OCI-M1 (cell line): ENCODE results near the gene DNAI7.

Experiments used
- DNase-seq: peaks from one replicate; lab custom pipeline; 2025; lab: John Stamatoyannopoulos, UW

The DNAI7 gene

DNA sequence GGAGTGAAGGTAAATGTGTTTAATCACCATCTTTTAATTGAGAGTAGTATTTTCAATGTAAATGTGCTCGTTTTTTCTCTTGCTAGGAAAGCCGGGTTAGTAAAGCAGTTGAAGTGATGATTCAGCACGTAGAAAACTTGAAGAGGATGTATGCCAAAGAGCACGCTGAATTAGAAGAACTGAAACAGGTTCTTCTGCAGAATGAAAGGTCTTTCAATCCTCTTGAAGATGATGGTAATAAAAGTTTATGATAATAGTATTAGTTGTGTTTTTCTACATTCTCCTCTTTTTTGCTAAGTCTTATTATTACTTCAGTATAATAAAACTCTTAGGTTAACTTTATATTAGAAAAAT lies 93.9 kb downstream of the DNAI7 start:
- no peak for DNase-seq

DNA sequence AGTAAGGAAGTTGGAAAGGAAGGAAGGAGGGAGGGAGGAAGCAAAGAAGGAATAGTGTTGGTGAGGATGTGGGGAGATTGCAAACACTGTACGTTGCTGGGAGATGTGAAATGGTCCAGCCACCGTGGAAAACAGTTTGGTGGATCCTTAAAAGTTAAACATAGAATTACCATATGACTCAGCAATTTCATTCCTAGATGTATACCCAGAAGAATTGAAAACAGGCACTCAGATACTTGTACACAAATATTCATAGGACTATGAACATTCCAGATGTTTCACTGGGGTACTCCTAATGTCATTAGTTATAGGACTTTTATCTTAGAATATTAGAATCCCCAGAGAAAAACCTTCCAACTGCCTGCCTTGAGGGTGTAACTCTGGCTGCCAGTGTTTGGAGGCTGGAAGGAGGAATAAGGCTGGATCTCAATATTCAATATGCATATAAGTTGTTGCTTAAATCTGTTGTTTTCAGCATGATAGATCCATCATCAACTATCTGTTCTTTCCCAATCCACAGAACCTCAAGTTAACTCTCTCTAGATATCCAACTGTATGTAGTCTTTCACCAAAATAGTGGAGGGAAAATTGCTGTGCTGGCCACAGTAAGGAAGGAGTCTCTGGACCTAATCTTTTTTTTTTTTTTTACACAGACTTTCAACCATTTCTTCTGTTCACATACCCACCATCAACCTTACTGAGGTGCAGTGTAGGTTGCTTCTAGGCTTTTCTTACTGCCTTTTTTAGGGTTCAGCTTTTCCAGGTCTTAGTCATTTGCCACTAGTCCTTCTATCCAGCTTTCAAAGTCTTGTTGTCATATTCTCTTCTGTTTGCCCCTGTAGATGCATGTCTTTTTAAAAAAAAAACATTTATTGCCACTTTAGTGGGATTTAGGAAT lies 94.5 kb downstream of the DNAI7 start:
- no peak for DNase-seq

DNA sequence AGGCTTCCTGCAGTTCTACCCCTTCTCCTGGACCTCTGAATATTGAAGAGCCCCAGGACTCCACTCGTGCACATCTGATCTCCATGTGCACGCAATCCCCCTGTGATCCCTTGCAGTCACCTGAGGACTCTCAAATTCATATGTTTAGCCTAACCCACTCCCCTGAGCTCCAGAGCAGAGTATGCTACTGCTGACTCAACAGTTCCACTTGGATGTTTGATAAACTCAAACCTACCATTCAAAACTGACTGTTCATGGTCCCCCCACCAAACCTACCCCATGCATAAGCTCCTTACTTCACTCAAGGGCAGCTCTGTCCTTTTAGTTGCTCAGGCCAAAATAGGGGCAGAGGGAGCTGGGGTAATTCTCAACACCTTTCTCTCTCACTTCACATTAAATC lies 96.0 kb downstream of the DNAI7 start:
- DNase-seq: no peak

- no peak for DNase-seq
Measured at GRCh38 chr12:25089738-25090137, 105.2 kb downstream of the DNAI7 start.

- DNase-seq: no peak
Measured at GRCh38 chr12:25087596-25087995, 107.4 kb downstream of the DNAI7 start.

DNA sequence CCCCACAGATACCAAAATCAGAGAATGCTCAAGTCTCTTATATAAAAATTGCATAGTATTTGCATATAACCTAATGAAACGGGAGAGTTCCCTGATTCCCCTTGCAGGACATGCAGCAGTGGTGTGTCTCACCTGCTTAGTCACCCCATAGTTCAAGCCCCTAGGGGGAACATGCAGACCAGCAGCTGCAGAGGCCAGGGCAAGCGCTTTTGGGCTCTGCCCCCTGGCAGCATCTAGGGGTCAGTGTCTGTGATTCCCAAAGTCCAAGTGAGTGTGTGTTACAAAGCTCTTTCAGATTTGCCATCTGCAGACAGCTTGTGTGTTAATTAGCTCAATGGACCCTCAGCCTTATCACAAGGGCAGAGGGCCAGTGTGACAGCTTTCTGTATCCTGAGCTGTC lies 110.1 kb downstream of the DNAI7 start:
- DNase-seq: no peak

DNA sequence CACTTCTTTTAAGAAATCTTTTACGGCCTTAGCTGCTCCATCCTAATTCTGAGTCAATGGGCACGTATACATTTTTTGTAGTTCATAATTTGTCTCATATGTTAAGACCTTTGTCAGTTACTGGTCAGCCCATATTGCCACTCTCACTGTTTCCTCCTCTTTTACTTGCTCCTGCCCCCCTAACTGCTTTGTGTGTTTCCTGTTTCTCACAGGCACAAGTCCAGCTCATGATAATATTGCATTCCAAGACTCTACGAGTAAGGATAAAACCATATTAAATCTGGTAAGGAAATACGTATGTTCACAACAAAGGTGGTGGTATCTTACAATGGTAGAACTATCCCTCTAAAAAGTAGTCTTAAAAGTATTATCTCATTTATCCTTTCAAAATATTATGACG lies 111.7 kb downstream of the DNAI7 start:
- DNase-seq: no peak

GRCh38 chr12:25082628-25083027 lies 112.3 kb downstream of the DNAI7 start:
- DNase-seq: no peak

DNA sequence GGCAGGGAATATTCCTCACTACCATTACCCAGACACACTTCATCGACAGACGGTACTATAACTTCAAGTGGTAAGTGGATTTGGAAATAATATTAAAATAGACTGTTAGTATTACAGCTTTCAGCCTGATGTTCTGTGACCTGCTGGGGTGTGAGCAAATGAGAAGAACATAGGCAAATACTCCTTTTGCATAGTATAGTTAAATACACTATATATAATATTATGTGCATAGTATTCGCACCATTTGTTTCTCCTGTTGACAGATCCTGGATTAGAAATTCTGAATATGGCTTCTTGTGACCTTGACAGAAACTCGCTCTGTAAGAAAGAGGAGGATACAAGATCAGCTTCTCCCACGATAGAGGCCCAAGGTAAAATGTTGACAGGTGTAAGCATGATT lies 115.6 kb downstream of the DNAI7 start:
- DNase-seq: no peak

DNA sequence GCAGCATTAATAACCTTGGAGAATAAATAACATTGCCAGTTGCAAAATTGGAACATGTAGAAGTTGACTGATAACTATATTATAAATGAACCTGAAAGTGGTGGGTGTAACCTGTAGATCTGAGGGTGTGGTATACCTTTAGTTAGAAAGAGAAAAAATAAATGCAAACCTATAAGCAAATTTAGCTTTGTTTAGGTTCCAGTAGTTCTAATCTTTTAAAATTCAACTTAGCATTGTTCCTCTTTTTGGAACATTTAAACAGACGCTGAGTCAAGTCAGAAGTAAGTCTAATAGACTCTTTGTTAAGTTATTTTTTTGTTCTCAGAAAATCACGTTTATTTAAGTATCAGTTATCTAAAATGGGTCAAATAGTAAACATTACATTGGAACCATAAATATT lies 120.0 kb downstream of the DNAI7 start:
- DNase-seq: peak; percentile 49

DNA sequence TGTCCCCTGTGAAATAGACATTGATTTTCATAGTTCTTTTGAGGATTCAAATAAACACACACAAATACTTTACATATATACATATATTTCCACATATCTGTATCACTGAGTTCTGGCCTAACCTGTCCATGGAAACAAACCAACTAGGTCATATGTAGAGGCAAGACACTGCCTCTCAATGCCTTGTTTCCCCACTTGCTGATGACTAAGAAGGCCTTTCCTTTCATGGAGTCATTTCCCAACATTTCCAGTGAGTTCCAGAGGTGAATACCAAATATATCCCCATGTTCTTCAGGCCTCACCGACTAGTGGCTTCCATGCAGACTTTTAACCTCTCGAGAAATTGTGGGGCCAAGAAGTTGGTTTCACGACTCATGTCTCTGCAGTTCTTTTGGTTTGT lies 120.8 kb downstream of the DNAI7 start:
- DNase-seq: no peak

DNA sequence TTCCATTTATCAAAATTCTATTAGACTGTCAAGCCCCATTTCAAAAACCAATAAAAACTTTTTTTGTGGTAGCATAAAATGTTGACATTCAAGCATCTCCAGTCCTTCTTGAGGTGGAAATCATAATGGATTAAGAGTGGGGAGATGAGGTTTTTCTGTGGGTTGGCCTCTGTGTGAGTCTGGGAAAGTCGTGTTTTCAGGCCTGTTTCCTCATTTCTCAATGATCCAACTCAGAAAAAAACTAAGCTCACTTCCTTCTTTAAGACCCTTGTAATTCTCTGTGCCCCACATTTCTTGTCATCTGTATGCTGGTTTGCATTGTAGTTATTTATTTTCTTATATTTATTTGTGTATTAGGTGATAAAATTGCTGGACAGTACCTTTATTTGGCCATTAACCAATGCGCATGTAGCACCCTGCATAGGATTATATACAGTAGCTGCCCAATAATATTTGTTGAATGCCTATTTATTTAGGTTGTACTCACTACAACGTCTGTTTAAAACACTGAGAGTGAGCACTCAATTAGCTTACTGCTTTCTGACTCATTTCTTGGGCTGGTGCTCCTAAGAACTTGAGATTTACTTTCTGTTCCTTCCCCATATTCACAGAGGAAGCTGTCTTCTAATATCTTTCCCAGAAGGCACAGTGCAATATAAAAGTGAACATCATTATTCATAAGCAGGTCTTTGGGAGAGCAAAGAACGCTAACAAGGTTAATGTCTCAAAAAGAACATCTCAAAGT lies 121.9 kb downstream of the DNAI7 start:
- peak; percentile 53 for DNase-seq

DNA sequence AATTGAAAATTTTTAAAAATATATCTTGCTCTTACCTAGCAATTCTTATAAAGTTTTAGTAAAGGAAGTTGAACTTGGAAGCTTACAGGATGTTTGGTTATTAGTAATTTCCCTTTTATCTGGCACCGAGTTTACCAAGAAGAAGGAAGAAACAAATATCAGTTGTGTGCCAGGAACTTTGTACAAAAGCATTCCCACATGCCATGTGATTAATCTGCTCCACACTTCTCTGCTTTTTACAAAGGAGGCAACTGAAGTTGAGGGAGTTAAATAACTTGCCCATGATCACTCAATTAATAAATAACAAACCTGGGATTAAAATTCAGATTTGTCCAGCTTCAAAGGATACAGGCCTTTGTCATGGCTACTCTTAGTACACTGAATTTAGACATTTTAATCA lies 123.6 kb downstream of the DNAI7 start:
- DNase-seq: no peak

- DNase-seq: peak; percentile 10
Measured at GRCh38 chr12:25069224-25069623, 125.7 kb downstream of the DNAI7 start.

DNA sequence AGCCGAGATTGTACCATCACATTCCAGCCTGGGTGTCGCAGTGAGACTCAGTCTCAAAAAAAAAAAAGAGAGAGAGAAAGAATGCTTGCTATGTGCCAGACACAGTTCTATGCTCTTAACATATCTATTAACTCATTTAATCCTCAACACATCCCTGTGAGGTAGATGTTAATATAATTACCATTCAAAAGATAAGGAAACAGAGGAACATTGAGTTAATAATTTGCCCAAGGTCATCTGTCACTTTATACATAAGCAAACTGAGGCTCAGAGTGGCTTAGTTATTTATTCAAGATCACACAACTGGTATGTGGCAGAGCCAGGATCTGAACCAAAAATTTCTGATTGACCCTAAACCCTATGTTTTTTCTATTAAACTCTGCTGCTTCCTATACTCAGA lies 129.9 kb downstream of the DNAI7 start:
- no peak for DNase-seq

DNA sequence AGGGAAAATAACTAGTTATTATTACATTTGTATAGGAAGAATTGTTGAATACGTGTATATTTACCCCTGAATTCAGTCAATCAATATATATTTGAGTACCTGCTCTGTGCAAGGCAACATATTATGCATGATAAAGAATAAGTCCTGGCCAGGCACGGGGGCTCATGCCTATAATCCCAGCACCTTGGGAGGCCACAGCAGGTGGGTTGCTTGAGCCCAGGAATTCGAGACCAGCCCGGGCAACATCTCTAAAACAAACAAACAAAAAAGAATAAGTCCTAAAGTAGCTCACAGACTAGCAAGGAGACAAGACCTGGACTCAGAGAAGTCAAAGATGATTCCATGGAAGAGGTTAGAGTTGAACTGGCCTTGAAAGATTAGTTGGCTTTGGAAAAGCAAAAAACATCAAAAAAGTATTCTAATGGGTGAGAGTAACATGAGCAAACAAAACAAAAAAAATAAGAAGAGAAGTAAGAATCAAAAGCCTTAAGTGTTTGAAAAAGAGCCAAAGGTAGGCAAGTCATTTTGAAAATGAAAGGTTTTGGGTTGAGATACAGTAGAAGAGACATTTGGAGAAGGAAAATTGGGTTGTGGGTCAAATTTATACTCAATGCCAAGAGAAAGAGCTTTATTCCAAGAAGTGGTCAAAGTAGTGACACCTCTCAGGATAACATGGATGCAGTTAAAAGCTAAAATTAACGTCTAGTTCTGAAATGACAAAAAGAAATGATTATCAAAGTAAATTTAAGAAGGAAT lies 130.9 kb downstream of the DNAI7 start:
- DNase-seq: no peak

GRCh38 chr12:25058658-25059058 lies 136.3 kb downstream of the DNAI7 start:
- no peak for DNase-seq
